SK-N-SH treated with all-trans-retinoic acid at 6 μM for 48 hours (cell line): ENCODE results near the gene DERA.

Experiments
- ISL1 ChIP-seq: fragments of 250-450 bp; sonication (Bioruptor Pico); IDR thresholded peaks from 2 replicates; pipeline ENCODE4 v2.1.2; 2022; ENCODE audit warnings: mild to moderate bottlenecking, moderate library complexity
- RARB ChIP-seq: fragments of 250-450 bp; sonication (Bioruptor Pico); IDR thresholded peaks from 2 replicates; pipeline ENCODE4 v1.8.0; 2021; ENCODE audit warnings: mild to moderate bottlenecking, moderate library complexity
- ZNF70 ChIP-seq: fragments of 450-650 bp; formaldehyde crosslinking; IDR thresholded peaks from 2 replicates; pipeline ENCODE4 v1.5.0; 2020; ENCODE audit warnings: mild to moderate bottlenecking, moderate library complexity
- TF ChIP-seq, protein P1 (sequence below): fragments of 250-450 bp; sonication (Bioruptor Pico); IDR thresholded peaks from 2 replicates; pipeline ENCODE4 v1.8.0; 2020; ENCODE audit warnings: mild to moderate bottlenecking, moderate library complexity, borderline replicate concordance

GRCh38 chr12:15979096-15980092 lies 68.3 kb downstream of the DERA start:
- TF ChIP-seq, protein P1, sequence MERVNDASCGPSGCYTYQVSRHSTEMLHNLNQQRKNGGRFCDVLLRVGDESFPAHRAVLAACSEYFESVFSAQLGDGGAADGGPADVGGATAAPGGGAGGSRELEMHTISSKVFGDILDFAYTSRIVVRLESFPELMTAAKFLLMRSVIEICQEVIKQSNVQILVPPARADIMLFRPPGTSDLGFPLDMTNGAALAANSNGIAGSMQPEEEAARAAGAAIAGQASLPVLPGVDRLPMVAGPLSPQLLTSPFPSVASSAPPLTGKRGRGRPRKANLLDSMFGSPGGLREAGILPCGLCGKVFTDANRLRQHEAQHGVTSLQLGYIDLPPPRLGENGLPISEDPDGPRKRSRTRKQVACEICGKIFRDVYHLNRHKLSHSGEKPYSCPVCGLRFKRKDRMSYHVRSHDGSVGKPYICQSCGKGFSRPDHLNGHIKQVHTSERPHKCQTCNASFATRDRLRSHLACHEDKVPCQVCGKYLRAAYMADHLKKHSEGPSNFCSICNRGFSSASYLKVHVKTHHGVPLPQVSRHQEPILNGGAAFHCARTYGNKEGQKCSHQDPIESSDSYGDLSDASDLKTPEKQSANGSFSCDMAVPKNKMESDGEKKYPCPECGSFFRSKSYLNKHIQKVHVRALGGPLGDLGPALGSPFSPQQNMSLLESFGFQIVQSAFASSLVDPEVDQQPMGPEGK (CRISPR knock-in tag), result no peak
- TF ChIP-seq ZNF70, result no peak
- no peak for TF ChIP-seq RARB (CRISPR knock-in tag)
- TF ChIP-seq ISL1, result no peak
